B cell (primary cell): ENCODE results near the gene HDC.

Source experiments
- CTCF ChIP-seq: fragments of 200-600 bp; IDR thresholded peaks from one replicate; pipeline ENCODE4 v1.8.0; 2022; ENCODE audit warnings: antibody characterized with exemption, mild to moderate bottlenecking
- EZH2 ChIP-seq: IDR thresholded peaks from 2 replicates; pipeline ENCODE4 v1.6.1; 2012; ENCODE audit warnings: borderline replicate concordance, low read depth, mild to moderate bottlenecking, moderate library complexity, low read length; ENCODE audit not compliant: insufficient read depth, poor library complexity, severe bottlenecking

- TF ChIP-seq CTCF (no peak), EZH2 (no peak)
Observed at GRCh38 chr15:50192164-50192563, 73.4 kb downstream of the HDC start.
